Gastrocnemius medialis (tissue), 4 donors: ENCODE data around the gene CABLES2. TPM values are rescaled to one million over a fixed set of nuclear protein-coding genes. Genes with fewer than 3 reads are reported as not detected.

Source experiments
- ATAC-seq, 2 donors: fragments of 150-250 bp; one replicate each; pipeline ENCODE4 v1.9.1; 2016
- DNase-seq, 2 donors: peaks; one replicate each; pipeline ENCODE4 v3.0.0-alpha.2; 2019
- H3K27ac ChIP-seq, 4 donors: fragments of 200-600 bp; sonication (generic); 1 replicate in 1 of 4; 2 replicates in 3 of 4; pipeline ENCODE4 v1.5.1; 2016 to 2018; ENCODE audit warnings: mild to moderate bottlenecking in 2 of 4, moderate library complexity in 1 of 4
- H3K27me3 ChIP-seq, 3 donors: fragments of 200-600 bp; sonication (generic) in 2 of 3; 1 replicate in 1 of 3; 2 replicates in 2 of 3; pipeline versions ENCODE4 v1.5.1 to v1.6.0; 2016 to 2019; ENCODE audit warnings: mild to moderate bottlenecking in 1 of 3, moderate library complexity in 1 of 3
- H3K36me3 ChIP-seq, 2 donors: fragments of 200-600 bp; sonication (generic) in 1 of 2; one replicate each; pipeline ENCODE4 v1.5.1; 2017 to 2018
- H3K4me1 ChIP-seq, 2 donors: fragments of 200-600 bp; sonication (generic) in 1 of 2; one replicate each; pipeline ENCODE4 v1.5.1; 2016 to 2017; ENCODE audit warnings: mild to moderate bottlenecking in 2 of 2
- H3K4me3 ChIP-seq, 4 donors: fragments of 200-600 bp; sonication (generic) in 3 of 4; 1 replicate in 1 of 4; 2 replicates in 3 of 4; pipeline ENCODE4 v1.5.1; 2016 to 2019; ENCODE audit warnings: mild to moderate bottlenecking in 2 of 4
- H3K9me3 ChIP-seq, 3 donors: fragments of 200-600 bp; sonication (generic) in 2 of 3; 1 replicate in 1 of 3; 2 replicates in 2 of 3; pipeline ENCODE4 v1.5.1; 2016 to 2019
- CTCF ChIP-seq, 5 experiments: fragments of 450-650 bp in 3 of 5; fragments of 200-600 bp in 2 of 5; sonication (generic) in 2 of 5; IDR thresholded peaks in 4 of 5; conservative IDR thresholded peaks in 1 of 5; 1 replicate in 4 of 5; 2 replicates in 1 of 5; pipeline ENCODE4 v1.5.1; 2016 to 2019; ENCODE audit warnings: antibody characterized with exemption in 5 of 5, mild to moderate bottlenecking in 3 of 5, moderate library complexity in 3 of 5
- POLR2A ChIP-seq, 2 donors: fragments of 450-650 bp; IDR thresholded peaks; one replicate each; pipeline ENCODE4 v1.6.1; 2017; ENCODE audit warnings: antibody characterized with exemption in 2 of 2, mild to moderate bottlenecking in 2 of 2, moderate library complexity in 2 of 2
- in situ Hi-C, 4 donors: fragments of 200-750 bp; cut with MboI; loops; one replicate each; pipeline versions ENCODE4 v1.15.0 to v1.8.0; 2017; ENCODE audit warnings: low sequenced_read_pairs in 4 of 4
- intact Hi-C: fragments of 100-400 bp; cut with DNase I; formaldehyde crosslinking; loops from one replicate; pipeline ENCODE4 v1.15.1; 2023; ENCODE audit warnings: low total_unique reads
- total RNA-seq, 4 donors: library from RNA; depleted of rRNA; stranded (reverse); fragments of >200 nt; gene quantifications; one replicate each; pipeline versions ENCODE4 v1.1.0 to v1.2.3, GENCODE V29; 2016

Gene CABLES2
- total RNA-seq, 4 donors from 2014 or later: 3.6 to 9.3 (median 4.2) TPM

- ATAC-seq (no peak), DNase-seq (no peak)
- in situ Hi-C loops (no loop called here), intact Hi-C loops (loop anchor here (5.0 to 10.0 kb wide), 2 partner anchors 88 to 386 kb away; partner anchors contain the start of gene MRGBP)
- Histone ChIP-seq H3K9me3 (no peaks in the 10 kb centered on the region), H3K27ac (no peak overlapping the region), H3K4me1 (peaks cover 20 to 25% of the 10 kb centered on the region in 2 donors), H3K27me3 (no peaks in the 10 kb centered on the region), H3K36me3 (no peaks in the 10 kb centered on the region), H3K4me3 (no peak overlapping the region)
- TF ChIP-seq POLR2A (IDR thresholded peaks at IDR 0.05): no peak
- TF ChIP-seq CTCF (IDR thresholded peaks at IDR 0.05 in 4 of 5, conservative IDR thresholded peaks at IDR 0.05 in 1 of 5): no peak
Measured at GRCh38 chr20:62409086-62409853, 2.2 kb upstream of the CABLES2 start.

- Histone ChIP-seq H3K9me3 (no peaks in the 10 kb centered on the region), H3K36me3 (no peaks in the 10 kb centered on the region), H3K27me3 (no peaks in the 10 kb centered on the region), H3K27ac (no peak overlapping the region), H3K4me3 (no peak overlapping the region), H3K4me1 (peaks cover 20 to 25% of the 10 kb centered on the region in 2 donors)
- intact Hi-C loops: loop anchor here (5.0 to 10.0 kb wide), 2 partner anchors 89 to 386 kb away; partner anchors contain the start of gene MRGBP
- in situ Hi-C loops: no loop called here
- TF ChIP-seq POLR2A (IDR thresholded peaks at IDR 0.05) (no peak), CTCF (IDR thresholded peaks at IDR 0.05 in 4 of 5, conservative IDR thresholded peaks at IDR 0.05 in 1 of 5) (no peak)
- DNase-seq: no peak
- ATAC-seq: no peak
Measured at GRCh38 chr20:62408640-62409039, 1.6 kb upstream of the CABLES2 start.

DNA sequence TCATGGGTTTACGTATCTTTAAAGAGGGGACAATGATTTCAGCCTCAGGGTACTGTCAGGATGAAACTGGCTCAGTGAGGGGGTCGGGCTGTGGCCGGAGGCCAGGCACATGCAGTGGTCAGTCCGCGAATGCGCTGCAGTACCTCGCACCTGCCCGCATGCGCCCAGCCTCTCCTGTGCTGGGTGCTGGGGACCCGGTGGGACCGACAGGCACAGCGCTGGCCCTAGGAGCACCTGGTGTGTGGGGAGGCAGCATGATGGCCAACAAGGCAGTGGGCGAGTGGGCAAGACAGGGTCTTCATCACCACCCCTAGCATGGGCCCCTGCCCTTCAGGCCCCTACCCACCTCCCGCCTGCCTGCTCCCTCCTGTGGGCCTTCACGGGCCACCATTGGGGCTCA, 970 bp upstream of the CABLES2 start:
- H3K36me3 ChIP-seq: no peaks in the 10 kb centered on the region
- ATAC-seq: no peak
- no peak for DNase-seq
- in situ Hi-C loops: no loop called here
- no peaks in the 10 kb centered on the region for H3K27me3 ChIP-seq
- peaks cover 20 to 25% of the 10 kb centered on the region in 2 donors for H3K4me1 ChIP-seq
- TF ChIP-seq POLR2A (IDR thresholded peaks at IDR 0.05): no peak
- TF ChIP-seq CTCF (IDR thresholded peaks at IDR 0.05 in 4 of 5, conservative IDR thresholded peaks at IDR 0.05 in 1 of 5): no peak
- H3K9me3 ChIP-seq: no peaks in the 10 kb centered on the region
- no peak overlapping the region for H3K27ac ChIP-seq
- no peak overlapping the region for H3K4me3 ChIP-seq
- intact Hi-C loops: loop anchor here (5.0 to 10.0 kb wide), 2 partner anchors 89 to 387 kb away; partner anchors contain the start of gene MRGBP

DNA sequence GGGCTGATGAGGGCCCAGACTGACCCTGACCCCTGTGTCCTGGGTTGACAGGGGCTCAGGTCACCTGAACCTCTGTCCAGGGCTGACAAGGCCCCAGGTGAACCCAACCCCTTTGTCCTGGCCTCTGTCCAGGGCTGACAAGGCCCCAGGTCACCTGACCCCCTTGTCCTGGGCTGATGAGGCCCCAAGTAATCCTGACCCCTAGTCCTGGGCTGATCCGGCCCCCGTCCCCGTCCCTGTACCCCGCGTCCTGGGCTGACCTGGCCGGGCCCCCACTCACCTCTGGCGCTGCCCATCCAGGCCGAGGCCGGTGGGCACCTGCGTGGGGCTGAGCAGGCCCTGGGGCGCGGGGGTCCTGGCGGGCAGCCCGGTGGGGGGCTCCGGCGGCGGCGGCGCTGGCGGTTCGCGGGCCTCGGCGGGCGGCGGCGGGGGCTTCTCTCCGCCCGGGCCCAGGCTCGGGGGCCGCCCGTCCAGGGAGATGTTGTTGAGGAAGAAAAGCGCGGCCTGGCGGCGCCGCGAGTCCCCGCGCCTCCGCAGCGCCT, 379 bp downstream of the CABLES2 start:
- in situ Hi-C loops (no loop called here), intact Hi-C loops (loop anchor here (1.0 to 10.0 kb wide), 4 partner anchors 20 to 388 kb away; partner anchors contain the start of genes MRGBP and RPS21)
- peak; percentile 7 to 16 for ATAC-seq
- H3K9me3 ChIP-seq: no peaks in the 10 kb centered on the region
- H3K4me1 ChIP-seq: peaks cover 20 to 25% of the 10 kb centered on the region in 2 donors
- H3K27me3 ChIP-seq: no peaks in the 10 kb centered on the region
- H3K27ac ChIP-seq: peak overlapping the region in 3 of 4 donors; percentile 3 to 62 (median 51)
- H3K4me3 ChIP-seq: peak overlapping the region; percentile 53 to 63 (median 62)
- no peaks in the 10 kb centered on the region for H3K36me3 ChIP-seq
- TF ChIP-seq CTCF (IDR thresholded peaks at IDR 0.05 in 4 of 5, conservative IDR thresholded peaks at IDR 0.05 in 1 of 5): no peak
- TF ChIP-seq POLR2A (IDR thresholded peaks at IDR 0.05): no peak
- peak in 1 of 2 donors; percentile 37 for DNase-seq
